Smooth muscle cell of the brain vasculature (primary cell): ENCODE data around the gene BRWD1.
"Not testable (repeated sequence)": the region's sequence is repeated elsewhere in the genome, so short reads cannot be mapped to it uniquely, and the experiment has no call there.

ENCODE experiments used
- DNase-seq: peaks from one replicate; pipeline ENCODE4 v3.0.0-alpha.2; 2012; ENCODE audit warnings: low read depth, low spot score

BRWD1 gene

DNA sequence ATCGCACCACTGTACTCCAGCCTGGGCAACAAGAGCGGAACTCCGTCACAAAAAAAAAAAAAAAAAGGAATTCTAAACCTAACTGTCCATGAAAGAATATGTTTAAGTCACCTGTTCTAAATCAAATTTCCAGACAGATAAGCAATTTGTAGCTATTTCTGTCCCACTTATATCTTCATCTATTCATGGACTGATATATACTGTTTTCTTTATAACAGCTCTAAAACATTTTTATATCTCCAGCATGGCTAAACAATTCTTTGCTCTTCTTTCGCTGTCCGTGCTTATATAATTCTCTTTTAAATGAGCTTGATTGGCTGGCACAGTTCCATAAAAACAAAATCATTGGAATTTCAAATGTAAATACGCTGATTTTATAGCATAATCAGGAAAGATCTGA, 30.5 kb downstream of the BRWD1 start:
- no peak for DNase-seq

DNA sequence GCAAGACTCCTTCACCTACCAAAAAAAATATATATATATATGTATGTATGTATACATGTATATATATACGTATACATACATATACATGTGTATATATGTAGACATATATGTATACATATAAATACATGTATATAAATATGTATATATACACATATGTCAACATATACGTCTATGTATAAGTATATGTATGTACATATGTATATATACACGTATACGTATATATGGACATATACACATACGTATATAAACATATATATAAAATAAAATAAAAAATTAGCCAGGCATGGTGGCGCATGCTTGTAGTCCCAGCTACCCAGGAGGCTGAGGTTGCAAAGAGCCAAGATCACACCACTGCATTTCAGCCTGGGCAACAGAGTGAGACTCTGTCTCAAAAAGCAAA, 31.6 kb downstream of the BRWD1 start:
- no peak for DNase-seq

DNA sequence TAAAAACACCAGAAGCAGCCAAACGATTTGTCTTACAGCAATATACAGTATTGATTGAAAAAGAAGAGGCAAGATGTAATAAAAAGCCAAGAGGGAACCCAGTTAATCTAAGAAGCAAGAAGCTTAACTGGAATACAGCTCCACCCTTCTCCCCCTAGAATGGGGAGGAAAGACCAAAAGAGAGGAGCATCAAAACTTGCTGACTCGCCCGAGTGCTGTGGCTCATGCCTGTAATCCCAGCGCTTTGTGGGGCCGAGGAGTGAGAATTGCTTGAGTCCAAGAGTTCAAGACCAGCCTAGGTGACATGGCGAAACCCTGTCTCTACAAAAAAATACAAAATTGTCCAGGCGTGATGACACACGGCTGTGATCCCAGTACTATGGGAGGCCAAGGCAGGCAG, 32.2 kb downstream of the BRWD1 start:
- DNase-seq = no peak

DNA sequence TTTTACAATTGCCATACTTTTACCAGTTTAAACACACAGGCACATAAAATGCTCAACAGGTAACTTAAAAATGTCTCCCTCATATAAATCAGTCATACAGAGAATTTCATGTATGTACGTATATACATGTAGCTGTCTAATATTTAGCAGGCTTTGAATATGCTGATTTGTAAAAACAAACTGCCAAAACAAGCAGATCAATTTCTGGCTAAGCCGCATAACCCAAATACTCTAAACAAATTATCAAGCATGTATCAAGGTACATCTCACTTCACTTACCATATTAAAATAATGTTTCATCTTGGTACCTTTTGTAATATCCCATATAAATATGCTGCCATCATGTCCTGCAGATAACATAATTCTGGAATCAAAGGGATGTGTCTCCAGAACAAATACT, 43.8 kb downstream of the BRWD1 start:
- DNase-seq = no peak

DNA sequence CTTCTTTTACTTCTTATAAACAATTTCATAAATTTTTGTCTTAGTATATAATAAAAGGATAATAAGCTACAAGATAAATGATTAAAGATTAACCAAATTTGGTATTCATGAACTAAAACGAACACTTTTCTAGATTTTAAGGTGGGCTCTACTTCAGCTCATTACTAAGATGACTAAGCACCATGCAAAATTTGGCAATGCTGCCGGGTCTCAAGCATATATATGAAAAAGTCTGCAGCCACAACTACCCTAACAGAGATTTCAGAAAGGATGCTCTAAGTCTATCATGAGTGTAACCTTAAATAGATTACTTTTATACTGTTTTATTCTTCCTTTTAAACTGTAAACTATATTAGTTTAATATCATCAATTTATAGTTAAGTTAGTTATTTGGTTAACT, 47.8 kb downstream of the BRWD1 start:
- DNase-seq = no peak

DNA sequence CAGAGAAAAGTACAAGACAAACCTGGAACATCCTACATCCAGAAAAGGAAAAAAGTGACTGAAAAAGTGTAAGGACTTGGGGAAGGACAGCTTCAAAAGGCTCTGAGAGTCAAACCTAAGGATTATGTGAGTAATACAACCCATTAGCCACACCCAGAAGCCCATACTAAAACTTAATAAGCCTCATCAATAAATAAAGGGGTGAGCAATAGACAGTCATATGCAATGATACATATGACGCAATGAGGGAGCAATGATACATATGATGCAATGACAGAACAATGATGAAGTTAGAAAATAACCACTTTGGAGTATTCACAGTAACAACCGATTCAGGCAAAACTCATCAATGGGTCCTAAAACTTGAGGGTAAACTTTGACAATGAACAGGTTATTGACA, 50.1 kb downstream of the BRWD1 start:
- DNase-seq = no peak

DNA sequence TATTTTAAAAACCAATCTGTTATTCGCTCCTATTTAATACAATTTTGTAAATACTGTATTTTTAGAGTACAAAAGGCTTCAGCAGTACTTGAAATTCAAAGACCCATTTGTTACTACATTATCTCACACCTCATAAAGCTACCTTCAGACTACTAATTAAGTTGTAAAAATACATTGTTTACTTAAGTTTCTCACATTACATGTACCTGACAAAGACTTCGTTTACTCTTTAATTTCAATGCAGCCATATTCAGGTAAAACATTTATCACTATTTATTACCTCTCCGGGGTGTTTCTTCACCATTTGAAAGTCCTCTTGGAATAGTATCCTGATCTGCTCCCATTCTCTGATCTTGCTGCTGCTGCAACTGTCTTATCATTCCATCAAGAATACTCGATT, 55.2 kb downstream of the BRWD1 start:
- no peak for DNase-seq

DNA sequence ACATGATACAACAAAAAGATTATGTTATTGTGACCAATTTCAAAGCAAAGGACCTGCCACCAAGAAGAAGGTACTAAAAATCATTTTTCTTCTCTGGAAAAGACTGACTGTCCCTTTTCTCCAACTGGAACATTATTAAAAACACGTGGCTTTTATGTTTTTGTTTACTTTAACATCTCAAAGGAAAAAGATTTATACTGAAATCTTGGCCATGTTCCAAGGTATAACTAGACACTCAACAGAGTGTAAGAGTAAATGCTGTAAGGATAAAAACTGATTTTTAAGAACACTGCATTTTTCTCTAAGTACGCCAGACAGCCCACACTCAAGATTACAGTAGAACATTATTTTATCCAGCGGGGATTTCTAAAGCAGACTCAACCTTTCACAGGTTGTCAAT, 62.1 kb downstream of the BRWD1 start:
- DNase-seq = peak; percentile 15

DNA sequence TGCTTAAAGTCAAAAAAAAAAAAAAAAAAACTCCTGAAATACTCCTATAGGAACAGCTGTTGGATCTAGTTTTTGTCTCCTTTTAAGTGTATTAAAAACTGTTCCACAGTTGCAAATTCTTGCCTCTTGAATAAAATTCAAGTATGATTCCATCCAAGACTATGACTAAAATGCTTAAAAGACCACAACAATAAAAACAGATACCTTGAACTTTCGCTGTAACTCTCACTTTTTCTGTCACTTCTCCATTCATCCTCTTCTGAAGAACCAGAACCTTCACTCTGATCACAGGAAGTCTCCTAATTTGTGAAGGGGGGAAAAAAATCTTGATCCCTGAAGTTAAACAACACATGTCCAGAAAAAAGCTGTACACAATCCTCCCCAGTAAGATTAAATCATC, 75.2 kb downstream of the BRWD1 start:
- DNase-seq = no peak

DNA sequence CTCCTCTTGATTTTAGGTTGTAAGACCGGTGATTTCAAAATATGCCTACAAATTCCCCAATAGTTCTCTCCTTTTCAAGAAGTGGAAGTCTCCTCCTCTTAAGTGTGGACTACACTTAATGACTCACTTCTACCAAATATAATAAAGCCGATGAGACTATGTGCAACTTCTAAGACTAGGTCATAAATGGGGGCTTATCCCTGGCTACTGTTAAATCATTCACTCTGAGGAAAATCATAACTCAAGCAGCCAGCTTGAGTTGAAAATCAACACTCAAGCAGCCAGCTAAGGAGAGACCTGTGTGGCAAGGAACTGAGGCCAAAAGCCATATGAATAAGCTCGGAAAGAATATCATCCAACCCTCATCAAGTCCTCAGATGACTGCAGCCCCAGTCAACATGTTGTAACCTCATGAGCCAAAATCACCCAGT, 80.6 kb downstream of the BRWD1 start:
- no peak for DNase-seq

DNA sequence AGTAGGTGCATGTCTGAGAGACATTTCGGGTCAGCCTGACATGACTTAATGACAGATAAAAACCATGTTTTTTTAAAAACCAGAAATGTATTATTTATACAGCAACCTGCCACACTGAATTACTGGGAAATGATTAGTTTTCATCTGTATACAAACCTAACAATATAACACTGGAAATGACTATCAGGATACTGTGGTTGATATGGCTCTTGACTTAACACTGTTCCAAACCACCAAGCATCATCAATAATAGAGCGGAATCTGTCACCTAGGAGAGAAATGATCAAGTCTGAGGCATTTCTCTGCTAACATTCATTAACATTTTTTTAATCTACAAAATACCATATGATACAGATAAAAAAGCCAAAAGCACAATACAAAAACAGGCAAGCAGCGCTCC, 88.5 kb downstream of the BRWD1 start:
- DNase-seq = no peak

DNA sequence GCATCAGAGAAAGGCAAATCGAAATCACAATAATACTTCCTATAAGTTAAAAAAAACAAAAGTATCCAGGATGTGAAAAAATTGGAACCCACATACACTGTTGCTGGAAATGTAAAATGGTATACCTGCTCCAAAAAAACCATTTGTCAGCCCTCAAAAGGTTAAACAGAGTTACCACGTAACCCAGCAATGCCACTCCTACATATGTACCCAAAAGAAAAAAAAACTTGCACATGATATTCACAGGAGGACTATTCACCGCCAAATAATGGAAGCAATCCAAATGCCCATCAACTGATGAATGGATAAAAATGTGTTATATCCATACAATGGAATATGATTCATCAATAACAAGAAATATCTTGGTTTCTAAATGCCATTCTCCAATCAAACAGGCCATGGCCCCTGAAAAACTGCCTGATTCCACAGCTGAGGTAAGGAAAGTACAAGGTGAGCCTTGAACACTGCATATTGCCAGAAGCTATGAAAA, 91.4 kb downstream of the BRWD1 start:
- DNase-seq = no peak

DNA sequence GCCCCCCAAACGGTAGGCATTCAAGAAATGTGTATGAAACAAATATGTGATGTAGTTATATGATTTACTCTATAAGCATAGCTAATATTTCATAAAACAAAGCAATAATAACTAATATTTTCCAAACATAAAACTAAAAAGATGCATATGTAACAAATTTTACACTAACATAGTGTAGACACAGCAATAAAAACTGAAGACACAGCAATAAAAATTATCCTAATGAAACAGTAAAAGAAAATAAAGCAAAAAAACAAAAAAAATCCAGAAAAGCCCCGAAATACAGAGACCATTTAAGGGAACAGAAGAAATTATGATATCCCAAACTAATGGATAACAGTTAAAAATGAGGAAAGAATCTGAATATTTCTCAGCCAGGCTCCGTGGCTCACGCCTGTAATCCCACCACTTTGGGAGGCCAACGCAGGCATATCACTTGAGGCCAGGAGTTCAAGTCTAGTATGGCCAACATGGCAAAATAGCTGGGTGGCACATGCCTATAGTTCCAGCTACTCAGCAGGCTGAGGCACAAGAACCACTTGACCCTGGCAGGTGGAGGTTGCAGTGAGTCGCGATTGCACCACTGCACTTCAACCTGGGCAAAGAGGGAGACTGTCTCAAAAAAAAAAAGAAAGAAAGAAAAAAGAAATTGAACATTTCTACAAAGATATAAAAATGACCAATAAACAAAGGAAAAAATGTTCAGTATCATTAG, 92.0 kb downstream of the BRWD1 start:
- DNase-seq = no peak

DNA sequence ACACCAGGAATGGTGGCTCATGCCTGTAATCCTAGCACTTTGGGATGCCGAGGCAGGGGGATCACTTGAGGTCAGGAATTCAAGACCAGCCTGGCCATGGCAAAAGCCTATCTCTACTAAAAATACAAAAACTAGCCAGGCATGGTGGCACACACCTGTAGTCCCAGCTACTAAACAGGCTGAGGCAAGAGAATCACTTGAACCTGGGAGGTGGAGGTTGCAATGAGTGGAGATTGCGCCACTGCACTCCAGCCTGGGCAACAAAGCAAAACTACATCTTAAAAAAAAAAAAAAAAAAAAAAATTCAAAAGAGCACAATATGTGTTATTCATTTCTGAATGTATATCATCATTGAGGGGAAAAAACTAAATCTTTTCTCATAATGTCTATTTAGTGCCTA, 92.6 kb downstream of the BRWD1 start:
- DNase-seq = not testable (repeated sequence)

DNA sequence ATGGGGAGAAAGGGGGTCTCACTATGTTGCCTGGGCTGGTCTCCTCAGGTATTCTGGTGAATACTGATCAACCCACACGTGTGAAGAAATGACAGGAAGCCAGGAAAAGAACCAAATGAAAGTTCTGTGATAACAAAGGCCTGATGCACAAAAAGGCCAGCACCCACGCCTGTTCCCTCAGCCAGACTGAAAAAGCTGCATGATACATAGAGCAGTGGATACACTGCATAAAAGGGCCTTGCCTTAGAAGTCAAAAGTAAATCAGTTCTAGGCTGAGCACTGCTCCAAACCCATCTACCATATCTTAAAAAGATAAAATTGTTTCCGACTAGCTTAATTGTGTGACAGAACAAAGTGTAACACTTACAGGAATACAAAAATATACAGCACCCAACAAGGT, 93.3 kb downstream of the BRWD1 start:
- no peak for DNase-seq

DNA sequence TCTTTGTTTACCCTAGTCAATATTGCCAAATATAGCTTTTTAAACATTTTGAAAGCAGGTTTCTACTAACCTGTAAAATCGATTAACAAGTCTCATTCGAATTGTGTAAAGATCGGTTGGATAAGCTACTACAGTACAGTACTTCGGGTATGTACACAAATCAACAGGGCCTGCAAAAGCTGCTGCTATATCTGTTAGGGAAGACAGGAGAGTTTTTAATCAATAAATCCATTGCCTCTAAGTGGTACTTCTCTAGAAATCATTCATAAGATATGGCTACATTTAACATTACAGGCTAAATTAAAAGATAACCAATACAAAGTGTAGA, 95.4 kb downstream of the BRWD1 start:
- DNase-seq = no peak

DNA sequence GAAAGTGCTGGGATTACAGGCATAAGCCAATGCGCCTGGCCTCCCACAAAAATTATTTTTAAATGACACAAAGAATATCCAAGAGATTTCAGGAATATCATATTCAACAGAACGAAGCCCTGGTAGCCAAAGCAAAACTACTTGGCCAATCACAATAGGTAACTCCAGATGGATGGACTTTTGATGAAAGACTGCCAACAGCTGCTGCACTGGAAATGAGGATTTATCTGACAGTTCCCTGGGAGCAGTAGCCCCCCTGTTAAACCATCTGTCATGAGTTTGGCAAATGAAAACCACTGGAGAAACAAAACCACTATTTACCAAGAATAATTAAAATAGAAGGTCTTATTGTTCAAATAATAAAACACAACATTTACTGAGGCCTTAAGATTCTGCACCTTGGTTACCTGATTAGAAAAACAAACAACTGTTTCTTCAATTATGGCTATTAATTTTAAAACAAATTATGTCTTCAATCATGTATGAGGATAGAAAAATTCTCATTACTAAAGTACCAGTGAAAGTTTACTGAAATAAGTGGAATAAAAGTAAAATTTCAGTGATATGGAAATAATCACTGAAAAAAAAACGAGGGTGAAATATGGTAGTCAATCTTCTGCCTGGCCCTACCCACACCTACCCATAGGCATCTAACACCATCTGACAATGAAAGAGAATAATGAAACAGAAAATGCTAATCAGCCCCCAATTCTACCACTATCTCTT, 95.9 kb downstream of the BRWD1 start:
- no peak for DNase-seq

DNA sequence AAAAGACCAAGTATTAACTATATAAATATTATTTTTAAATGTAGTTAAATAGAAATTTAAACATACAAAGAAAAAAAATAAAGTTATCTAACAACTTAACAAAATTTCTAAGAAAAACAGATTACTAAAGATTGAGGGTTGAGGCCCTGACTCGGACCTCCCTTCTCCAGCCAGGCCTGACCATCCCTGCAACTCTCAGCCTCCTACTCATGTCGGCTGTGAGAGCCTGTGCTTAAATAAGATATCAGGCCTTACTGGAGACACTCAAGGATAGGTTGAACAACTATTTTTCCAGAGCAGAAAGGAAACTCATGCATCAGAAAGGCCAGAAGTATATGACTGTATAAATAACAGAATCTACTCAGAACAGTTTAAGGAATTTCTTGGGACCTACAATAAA, 97.1 kb downstream of the BRWD1 start:
- no peak for DNase-seq

DNA sequence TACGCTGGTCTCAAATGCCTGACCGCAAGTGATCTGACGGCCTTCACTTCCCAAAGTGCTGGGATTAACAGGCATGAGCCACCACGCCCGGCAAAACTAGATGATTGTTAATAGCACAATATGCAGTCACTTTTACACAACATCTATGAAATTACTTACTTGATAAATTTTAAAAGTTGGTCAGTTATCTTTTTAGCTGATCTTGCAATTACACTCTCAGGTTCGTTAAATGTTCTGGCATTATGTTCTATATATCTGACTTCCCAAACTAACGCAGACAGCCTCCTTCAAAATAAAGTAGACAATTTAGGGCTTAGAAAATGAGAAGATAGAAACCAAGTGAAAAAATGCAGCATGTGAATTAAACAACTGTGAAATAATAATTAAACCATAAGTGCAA, 98.4 kb downstream of the BRWD1 start:
- no peak for DNase-seq

DNA sequence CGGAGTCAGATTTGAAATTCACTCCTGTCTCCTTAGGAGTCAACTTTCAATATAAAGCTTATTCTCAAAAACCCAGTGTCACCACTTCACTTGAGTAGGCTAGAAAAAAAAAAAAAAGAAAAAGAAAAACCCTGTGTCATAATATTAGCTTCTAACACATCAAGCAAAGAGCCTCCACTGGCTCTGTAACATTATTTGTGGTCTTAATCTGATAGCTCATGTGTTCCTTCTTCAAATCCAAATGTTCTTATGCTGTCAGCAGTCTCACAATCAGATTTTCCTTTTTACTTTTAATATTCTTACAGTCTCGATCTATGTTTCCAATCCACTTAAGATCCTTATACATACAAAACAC, 104.1 kb downstream of the BRWD1 start:
- no peak for DNase-seq

DNA sequence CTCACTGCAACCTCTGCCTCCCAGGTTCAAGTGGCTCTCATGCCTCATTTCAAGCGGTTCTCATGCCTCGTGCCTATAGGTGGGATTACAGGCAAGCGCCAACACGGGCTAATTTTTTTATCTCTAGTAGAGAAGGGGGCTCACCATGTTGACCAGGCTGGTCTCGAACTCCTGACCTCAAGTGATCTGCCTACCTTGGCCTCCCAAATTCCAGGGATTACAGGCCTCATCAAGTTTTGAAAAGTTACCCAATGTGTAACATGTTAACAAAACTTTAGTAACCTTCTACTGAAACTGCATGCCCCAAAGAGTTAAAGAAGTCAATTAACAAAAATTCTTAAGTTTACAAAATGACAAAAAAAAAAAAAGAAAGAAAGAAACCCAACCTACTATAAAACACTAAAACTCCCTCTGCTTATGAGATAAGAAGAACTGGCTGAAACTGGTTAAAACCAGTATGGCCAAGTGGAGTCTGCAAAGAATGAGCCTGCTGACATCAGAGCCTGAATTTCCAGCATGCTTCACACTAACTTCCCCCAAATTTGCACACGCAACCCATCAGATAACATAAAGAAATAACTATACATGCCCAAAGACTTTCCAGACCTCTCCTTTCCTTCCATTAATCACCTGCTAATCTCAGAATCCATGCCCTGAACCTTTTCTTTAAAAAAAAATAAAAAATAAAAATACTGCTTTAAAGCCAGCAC, 104.7 kb downstream of the BRWD1 start:
- no peak for DNase-seq

DNA sequence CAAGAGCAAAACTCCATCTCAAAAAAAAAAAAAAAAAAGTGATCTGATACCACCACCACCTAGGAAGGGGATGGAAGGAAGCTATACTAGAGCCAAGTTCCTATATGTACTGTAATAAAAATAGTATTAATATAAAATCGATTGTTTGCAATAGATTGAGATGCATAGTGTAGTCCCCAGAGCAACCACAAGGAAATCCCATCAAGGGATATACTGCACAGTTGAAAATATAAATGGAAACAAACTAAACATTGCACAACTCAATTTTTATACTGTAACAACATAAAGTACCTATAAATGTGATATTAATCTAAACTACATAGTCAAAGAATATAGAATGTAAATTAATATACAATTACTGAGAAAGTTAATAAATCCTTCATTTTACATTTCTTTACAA, 109.3 kb downstream of the BRWD1 start:
- DNase-seq = no peak

DNA sequence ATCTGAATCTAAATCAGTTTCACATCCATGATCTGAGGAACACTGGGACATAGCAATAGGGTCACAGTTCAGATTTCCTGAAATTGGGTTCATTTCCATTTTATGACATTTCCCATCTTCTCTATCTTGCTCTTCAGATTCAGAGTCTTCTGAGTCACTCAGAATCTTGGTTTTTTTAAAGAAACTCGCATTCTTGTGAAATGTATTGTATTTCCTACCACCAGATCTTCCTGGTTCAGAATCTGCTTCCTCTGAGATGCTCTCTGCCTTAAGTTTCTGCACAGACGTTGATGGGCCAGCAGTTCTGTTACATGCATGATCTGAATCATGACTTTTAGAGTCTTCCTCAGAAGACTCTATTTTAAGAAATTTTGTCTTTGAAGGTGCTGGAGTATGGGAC, 114.6 kb downstream of the BRWD1 start:
- DNase-seq = no peak
